ENCODE results near the gene TCF7. TPM values are rescaled to one million over a fixed set of nuclear protein-coding genes. Genes with fewer than 3 reads are reported as not detected.
"Not testable (repeated sequence)": the region's sequence is repeated elsewhere in the genome, so short reads cannot be mapped to it uniquely, and the experiment has no call there.

TCF7 gene
- total and polyA plus RNA-seq, 12 donors = 2.8 to 9.6 (median 6.3) TPM

GRCh38 chr5:134151723-134152122 is 37.2 kb downstream of the TCF7 start:
- Histone ChIP-seq H3K27me3 (no peaks in the 10 kb centered on the region), H3K9me3 (replicated peaks in 1 of 3) (no peaks in the 10 kb centered on the region), H3K4me3 (no peak overlapping the region), H3K36me3 (replicated peaks in 1 of 2) (peaks cover 0 to 73% of the 10 kb centered on the region in 2 donors), H3K4me1 (replicated peaks in 1 of 2) (peaks cover 4 to 37% of the 10 kb centered on the region in 2 donors), H3K27ac (peak overlapping the region in 3 of 5 donors; percentile 35 to 67 (median 39))
- intact Hi-C loops (cut with DNase I) = no loop called here
- TF ChIP-seq CTCF (IDR thresholded peaks at IDR 0.05) (no peak), POLR2A (IDR thresholded peaks at IDR 0.05) (no peak)
- DNase-seq = peak in 1 of 7 donors; percentile 14
- WGBS, 4 donors = 81 to 95% (median 90%) methylated on average over 3 of the region's 3 CpGs

GRCh38 chr5:134152173-134152832 is 37.8 kb downstream of the TCF7 start:
- peak in 2 of 7 donors; percentile 20 to 48 for DNase-seq
- intact Hi-C loops (cut with DNase I); H3K27me3 ChIP-seq; H3K4me3 ChIP-seq; H3K9me3 ChIP-seq (replicated peaks in 1 of 3): not testable (repeated sequence)
- WGBS, 4 donors = 91 to 97% (median 94%) methylated on average over 15 of the region's 15 CpGs
- Histone ChIP-seq H3K4me1 (replicated peaks in 1 of 2) (peaks cover 4 to 37% of the 10 kb centered on the region in 2 donors), H3K36me3 (replicated peaks in 1 of 2) (peaks cover 0 to 73% of the 10 kb centered on the region in 2 donors), H3K27ac (peak overlapping the region in 3 of 5 donors; percentile 1 to 67 (median 39))

- H3K9me3 ChIP-seq (replicated peaks in 1 of 3) = no peaks in the 10 kb centered on the region
- H3K4me1 ChIP-seq (replicated peaks in 1 of 2) = peaks cover 4 to 37% of the 10 kb centered on the region in 2 donors
- WGBS, 4 donors = 78 to 99% (median 92%) methylated on average over 3 of the region's 3 CpGs
- peak overlapping the region in 1 of 5 donors; percentile 13 for H3K27ac ChIP-seq
- H3K4me3 ChIP-seq = no peak overlapping the region
- intact Hi-C loops (cut with DNase I) = no loop called here
- peak in 1 of 7 donors; percentile 19 for DNase-seq
- peaks cover 0 to 77% of the 10 kb centered on the region in 2 donors for H3K36me3 ChIP-seq (replicated peaks in 1 of 2)
- TF ChIP-seq POLR2A (IDR thresholded peaks at IDR 0.05) (no peak), CTCF (IDR thresholded peaks at IDR 0.05) (no peak)
- H3K27me3 ChIP-seq = no peaks in the 10 kb centered on the region
Observed at GRCh38 chr5:134153241-134153640, 38.8 kb downstream of the TCF7 start.

GRCh38 chr5:134153657-134154056 is 39.2 kb downstream of the TCF7 start:
- 43 to 68% (median 57%) methylated on average over 1 of the region's 1 CpG for WGBS, 4 donors
- intact Hi-C loops (cut with DNase I) = no loop called here
- DNase-seq = no peak
- TF ChIP-seq CTCF (IDR thresholded peaks at IDR 0.05) (no peak), POLR2A (IDR thresholded peaks at IDR 0.05) (no peak)
- Histone ChIP-seq H3K27ac (peak overlapping the region in 1 of 5 donors; percentile 13), H3K27me3 (no peaks in the 10 kb centered on the region), H3K36me3 (replicated peaks in 1 of 2) (peaks cover 0 to 77% of the 10 kb centered on the region in 2 donors), H3K4me1 (replicated peaks in 1 of 2) (peaks cover 4 to 37% of the 10 kb centered on the region in 2 donors), H3K9me3 (replicated peaks in 1 of 3) (no peaks in the 10 kb centered on the region), H3K4me3 (no peak overlapping the region)
